ELF-1 (cell line): ENCODE measurements around the gene GNG3.
"Not testable (repeated sequence)": the region's sequence is repeated elsewhere in the genome, so short reads cannot be mapped to it uniquely, and the experiment has no call there.

Source experiments
- DNase-seq: peaks from one replicate; pipeline ENCODE4 v3.0.0-alpha.2; 2016; ENCODE audit warnings: low read depth, low spot score

The GNG3 gene

DNA sequence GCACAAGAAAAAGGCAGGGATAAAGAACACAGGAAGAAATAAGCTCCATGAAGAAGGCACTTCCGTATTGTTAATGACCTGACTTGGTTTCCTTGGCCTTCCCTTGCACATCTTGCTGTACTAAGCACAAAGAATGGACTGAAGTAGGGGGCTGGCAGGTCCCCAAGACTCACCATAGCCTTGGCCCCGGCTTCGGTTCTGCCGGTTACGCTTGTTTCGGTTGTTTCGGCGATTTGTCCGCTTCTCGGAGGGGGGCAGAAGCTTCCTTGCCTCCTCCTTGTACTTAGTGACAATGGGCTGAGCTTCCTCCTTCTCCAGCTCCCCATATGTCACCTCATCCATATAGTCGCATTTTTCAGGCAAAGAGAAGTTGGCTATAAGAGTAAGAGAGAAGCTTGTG is 9.3 kb downstream of the GNG3 start:
- no peak for DNase-seq

DNA sequence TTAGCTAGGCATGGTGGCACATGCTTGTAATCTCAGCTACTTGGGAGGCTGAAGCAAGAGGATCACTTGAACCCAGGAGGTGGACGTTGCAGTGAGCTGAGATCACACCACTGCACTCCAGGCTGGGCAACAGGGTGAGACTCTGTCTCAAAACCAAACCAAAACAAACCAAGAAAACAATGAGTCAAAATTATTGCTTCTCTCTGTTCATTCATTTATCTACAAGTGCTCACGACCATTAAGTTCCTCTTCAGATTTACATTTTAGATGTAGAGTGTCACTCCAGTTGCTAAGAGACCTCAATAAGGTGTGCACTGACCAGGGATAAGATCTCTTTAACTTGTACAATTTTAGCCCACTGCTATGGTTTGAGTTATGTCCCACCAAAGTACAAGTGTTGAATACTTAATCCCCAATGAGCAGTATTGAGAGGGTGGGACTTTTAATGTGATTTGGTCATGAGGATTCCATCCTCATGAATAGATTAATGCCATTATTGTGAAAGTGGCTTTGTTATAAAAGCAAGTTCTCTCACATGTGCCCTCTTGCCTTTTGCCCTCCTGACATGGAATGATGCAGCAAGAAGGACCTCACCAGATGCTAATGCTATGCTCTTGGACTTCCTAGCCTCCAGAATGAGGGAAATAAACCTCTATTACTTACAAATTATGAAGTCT is 12.0 kb downstream of the GNG3 start:
- no peak for DNase-seq

DNA sequence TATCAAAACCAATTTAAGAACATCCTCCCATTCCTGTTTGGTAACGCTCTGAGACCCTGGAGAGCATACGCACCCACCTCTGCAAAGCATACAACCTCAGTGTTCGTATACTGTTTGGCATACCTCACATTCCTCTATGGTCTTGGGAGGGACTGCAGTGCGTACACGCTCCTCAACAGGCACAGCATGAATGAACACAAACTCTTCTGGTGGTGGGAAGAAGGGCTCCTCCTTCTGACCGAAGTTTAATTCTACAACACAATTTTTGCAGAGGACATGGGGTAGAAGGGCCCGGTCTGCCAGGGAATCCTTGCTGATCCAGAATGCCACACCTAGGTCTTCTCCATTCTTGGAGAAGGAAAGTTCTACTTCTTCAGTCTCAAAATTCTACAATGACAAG is 14.5 kb downstream of the GNG3 start:
- peak; percentile 73 for DNase-seq

DNA sequence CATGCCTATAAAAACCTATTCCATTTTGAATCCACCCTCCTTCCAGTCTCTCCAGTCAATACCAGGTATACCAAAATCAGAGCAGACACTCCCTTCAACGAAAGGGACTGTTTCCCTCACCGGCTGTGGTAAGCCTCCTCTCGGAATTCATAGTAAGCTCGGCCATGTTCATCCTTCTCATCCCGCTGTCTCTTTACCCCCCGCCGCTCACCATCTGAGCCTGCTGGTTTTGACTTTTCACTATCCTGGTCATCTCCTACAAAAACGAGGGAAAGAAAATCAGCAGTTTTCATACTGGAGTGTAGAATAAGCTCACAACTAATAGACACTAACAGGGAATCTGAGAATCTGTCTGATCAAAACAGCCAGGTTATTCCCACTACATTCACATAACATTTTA is 16.7 kb downstream of the GNG3 start:
- DNase-seq = no peak

DNA sequence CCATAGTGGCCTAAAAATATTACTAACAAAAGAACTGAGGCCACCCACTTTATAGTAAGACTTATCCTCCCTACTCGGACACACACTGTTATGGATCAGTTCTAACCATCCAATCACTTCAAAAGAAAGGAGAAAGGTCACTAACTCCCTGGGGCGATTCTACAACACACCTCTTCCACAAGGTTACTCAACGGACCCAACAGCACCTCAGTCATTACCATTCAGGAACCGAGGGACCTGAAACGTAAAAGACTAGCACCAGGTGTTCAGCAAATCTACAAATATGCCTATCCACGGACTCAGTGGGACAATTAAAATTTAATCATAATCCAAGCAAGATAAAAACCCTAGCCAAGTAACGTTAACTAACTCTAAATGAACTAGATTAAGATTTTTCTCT is 18.2 kb downstream of the GNG3 start:
- peak; percentile 53 for DNase-seq

DNA sequence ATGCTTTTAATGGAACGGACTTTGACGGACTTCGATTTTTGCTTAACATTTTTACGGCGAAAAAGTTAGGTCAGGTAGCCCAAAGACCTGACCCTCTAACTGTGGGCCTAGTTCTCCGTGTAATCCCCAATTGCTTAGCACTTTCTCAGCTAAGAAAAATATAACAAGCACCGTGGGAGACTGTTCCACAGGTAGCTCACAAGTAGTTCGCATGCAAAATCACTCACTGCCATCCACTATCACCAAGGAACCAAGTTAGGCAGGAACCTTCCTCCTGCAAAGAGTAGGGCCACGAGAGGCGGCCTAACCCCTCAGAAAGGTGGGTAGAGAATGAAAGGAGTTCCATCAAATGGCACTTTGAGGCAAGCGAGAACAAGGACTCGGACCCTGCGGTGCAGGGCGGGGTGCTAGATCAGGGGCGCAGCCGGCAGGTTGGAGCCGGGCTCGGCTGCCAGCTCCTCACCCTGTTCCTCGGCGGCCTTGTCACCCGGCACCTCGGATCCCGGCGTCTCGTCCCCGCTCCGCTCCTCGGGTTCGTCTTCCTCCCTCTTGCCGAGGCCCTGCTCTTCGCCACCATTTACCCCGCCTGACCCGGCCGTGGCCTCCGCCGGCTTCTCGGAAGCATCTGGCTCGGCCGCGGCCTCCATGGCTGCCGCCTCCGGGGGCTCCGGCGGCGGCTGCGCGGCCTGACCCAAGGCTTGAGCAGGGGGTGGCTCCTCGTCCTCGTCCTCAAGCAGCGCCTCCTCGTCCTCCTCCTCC is 18.9 kb downstream of the GNG3 start:
- DNase-seq = peak; percentile 36

DNA sequence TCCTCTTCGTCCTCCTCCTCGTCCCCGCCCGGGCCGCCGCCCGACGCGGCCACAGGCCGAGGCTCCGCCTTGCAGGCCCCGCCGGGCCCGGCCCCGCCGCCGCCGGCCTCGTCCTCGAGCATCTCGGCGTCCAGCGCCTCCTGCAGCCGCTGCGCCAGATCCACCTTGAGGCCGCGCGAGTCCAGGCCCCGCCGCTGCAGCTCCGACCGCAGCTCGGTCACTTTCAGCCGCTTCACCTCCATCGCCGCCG is 19.4 kb downstream of the GNG3 start:
- no peak for DNase-seq

DNA sequence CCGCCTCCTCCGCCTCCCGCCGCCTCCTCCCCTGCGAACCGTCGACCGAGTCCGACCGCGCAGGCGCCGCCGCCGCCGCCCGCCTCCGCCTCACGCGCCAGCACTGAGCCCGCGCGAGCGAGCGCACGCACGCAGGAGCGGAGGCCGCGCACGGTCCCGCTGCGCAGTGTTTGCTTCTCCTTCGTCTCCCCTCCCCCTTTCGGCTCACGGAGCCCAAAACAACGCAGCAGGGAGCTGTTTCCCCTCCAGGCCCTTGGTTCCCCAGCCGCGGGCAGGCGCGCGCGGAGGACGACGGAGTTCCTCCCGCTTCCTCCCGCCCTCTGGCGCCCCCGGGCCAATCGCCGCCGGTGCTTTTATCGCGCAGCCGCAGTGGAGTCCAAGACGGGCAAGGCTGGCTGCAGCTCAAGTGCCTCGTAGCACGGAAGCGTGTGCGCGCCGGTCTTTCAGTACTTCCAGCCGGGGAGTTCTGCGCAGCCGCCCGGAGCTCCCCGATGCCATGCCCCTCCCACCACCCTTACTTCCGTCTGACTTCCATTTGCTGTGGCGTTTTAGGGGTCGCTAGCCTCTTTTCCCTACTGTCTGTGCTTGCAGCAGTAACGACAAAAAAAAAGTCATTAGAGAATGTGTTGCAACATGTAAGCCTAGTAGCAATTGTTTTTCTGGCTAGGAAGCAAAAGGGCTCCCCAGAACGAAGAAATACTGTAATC is 19.8 kb downstream of the GNG3 start, which contains the start of gene HNRNPUL2:
Gene HNRNPUL2, minus strand, starts transcription at position 293 of the 707 bp plus-strand sequence. CDS start 301 bp downstream, outside the sequence.
- peak; percentile 99 for DNase-seq

DNA sequence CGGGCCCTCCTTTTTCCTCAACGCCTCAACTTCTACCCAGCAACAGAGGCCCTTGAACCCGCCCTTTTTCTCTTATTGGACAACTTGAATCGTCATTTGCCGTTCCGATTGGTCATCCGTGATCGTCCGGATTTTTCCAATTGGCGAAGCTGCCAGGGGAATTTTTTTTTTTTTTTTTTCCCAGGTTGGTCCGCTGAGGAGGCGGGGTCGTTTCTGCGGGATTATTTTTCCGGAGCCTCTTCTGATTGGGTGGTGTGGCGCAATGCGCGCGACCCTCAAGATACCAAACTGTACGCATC is 20.3 kb downstream of the GNG3 start:
- peak; percentile 99 for DNase-seq

DNA sequence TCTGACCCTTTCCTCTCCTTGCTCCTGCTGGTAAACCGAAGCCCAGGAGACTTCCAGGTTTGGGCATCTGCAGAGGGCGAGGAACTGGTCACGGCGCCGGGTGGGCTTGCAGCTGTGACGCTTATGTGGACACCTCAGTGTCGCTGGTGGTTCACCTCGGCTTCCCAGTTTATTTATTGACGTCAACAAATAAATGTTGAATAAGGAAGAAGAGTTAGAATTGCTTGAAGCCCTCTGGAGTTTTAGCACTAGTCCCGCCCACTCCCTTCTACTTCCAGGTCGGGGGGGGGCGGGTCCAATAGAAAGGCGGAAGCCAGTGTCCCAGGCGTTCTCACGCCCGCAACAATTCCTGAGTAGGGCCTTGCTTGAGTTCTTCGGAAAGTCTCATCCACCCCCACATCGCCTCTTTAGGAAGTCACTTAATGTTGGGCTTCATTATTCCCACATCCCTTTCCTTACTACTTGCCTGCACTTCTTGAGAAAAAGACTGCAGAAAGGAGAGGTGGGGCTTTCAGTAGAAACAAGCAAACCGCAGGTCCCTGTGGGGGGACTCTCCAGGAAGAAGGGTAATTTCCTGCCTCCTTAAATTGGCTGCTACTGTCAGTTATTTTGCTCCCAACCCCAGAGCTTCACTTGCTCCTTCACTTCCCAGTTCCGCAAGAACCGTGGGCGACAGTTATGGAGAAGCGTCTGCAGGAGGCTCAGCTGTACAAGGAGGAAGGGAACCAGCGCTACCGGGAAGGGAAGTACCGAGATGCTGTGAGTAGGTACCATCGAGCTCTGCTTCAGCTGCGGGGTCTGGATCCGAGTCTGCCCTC is 20.9 kb downstream of the GNG3 start, which contains the start of gene TTC9C:
Gene TTC9C, plus strand, starts transcription at position 316 of the 818 bp plus-strand sequence. Its CDS starts 363 bp downstream, at position 679.
- DNase-seq = peak; percentile 91

DNA sequence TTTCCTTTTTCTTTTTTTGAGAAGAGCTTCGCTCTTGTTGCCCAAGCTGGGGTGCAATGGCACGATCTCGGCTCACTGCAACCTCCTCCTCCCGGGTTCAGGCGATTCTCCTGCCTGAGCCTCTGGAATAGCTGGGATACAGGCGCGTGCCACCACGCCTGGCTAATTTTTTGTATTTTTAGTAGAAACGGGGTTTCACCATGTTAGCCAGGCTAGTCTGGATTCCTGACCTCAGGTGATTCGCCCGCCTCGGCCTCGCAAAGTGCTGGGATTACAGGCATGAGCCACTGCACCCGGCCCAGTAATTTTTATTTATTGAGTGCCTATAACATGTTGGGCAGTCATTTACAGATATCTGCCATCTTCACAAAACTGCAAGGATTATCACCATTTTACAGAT is 22.6 kb downstream of the GNG3 start:
- not testable (repeated sequence) for DNase-seq

DNA sequence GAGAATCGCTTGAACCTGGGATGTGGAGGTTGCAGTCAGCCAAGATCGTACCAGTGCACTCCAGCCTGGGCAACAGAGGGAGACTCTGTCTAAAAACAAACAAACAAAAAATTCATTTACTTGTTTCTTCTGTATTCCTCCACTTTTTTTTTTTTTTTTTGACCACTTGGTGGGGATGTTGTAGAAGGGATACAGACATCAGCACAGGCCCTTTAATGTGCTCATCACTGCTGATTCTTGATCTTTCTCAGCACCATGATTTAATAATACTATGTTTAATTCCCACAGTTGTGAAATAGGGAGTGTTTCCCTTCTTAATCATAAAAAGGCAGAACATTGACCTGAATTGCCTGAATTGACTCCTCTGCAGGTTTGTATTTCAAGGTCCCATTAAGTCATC is 25.4 kb downstream of the GNG3 start:
- DNase-seq = no peak

DNA sequence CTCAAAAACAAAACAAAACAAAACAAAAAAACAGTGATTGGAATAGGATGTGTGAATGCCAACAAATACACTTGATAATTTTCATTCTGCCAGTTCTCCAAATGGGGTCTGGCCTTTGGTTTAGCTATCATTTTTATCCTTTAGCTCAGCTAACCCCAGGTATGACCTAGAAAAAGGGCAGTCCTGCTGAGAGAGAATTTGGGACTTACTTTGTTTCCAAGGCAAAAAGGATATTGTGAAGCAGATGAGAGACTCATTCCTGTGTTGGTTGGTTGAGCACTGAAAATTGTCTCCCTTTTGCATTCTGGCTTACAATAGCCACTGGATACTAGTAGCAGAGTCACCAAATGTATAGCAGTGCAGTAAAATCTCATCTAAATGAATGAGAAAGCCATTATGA is 29.7 kb downstream of the GNG3 start:
- DNase-seq = no peak

DNA sequence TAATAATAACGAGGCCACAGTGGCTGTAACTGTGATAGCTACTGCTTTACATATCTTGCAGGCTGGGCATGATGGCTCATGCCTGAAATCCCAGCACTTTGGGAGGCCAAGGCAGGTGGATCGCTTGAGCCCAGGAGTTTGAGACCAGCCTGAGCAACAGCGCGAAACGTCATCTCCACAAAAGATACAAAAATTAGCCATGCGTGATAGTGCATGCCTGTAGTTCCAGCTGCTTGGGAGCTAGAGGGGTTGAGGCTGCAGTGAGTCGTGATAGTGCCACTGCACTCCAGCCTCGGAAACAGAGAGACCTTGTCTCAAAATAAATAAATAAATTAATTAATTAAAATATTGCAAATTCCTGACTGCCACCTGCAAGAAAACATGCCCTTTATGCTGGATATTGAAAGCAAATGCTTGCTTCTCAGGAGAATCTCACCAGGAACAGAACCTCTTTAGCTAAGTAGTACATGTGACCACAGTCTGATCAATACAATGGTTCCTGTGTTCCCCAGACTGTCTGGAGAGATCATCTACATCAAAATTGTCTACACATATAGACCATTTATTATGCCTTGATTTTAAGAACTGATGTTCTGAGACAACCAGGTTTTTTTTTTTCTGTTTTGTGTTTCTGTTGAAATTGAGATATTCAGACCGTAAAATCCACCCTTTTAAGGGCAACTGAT is 40.1 kb downstream of the GNG3 start:
- DNase-seq = no peak

DNA sequence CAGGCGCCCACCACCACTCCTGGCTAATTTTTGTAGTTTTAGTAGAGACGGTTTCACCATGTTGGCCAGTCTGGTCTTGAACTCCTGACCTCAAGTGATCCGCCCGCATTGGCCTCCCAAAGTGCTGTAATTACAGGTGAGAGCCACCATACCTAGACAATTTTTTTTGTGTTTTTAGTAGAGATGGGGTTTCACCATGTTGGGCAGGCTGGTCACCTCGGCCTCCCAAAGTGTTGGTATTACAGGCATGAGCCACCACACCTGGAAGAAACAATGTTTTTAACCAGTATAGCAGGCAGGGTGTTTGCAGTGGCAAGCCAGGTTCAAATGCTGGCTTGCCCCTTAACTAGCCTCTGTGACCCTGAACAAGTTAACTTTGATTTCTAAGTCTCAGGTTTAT is 42.5 kb downstream of the GNG3 start:
- not testable (repeated sequence) for DNase-seq

DNA sequence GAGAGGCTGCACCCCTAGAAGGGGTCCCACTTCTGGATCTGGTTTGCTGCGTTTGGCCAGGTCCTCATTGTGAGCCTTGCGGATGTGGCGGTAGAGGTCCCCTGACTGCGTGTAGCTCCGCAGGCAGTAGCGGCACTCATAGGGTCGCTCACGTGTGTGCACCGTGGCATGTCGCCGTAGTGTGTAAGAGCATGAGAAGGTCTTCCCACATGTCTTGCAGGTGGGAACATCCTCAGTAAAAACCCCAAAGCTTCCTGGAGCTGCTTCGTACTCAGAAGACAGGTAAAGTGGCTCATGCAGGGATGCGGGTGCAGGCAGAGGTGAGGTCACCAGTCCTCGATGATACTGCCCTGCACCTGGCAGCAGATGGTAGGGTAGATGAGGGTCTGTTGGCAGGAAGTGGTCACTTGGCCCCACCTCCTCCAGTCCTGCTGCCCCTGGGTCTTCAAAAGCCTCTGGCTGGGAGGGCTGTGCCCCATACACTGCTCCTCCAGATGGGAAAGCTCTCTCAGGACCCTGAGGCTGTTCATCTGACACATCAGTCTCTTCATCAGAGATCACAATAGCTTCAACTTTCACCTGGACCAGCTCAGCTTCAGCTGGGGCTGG is 44.8 kb downstream of the GNG3 start:
- DNase-seq = no peak

DNA sequence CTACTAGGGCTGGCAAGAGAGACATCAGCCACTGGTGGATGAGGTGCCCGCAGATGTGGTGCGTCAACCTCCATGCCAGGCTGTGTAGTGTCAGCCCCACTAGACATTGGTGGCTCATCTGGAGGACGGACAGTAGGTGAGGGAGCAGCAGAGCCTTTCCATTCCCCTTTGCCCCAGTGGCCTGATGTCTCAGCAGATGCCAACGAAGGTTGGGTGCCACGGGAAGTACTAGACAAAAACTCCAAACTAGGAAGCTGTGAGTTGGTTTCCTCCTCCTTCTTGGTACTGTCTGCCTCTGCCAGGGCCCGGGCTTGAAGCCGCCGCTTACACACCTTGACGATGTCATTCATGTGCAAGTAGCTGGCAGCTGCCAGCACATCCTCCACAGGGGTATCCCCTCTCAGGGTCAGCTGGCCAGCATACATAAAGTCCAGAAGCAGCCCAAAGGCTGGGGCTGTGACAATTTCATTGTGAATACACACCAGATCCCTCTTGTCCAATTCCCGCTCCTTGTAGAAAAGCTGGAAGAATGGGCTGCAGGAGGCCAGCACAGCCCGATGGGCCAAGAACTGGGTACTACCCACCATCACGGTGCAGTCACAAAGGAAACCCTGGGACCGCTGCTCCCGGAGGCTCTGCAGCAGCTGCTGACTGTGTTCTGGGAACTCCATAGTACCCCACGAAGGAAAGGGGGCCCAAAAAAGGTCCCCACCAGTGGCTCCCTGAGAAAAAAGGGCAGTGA is 45.7 kb downstream of the GNG3 start:
- DNase-seq = no peak

DNA sequence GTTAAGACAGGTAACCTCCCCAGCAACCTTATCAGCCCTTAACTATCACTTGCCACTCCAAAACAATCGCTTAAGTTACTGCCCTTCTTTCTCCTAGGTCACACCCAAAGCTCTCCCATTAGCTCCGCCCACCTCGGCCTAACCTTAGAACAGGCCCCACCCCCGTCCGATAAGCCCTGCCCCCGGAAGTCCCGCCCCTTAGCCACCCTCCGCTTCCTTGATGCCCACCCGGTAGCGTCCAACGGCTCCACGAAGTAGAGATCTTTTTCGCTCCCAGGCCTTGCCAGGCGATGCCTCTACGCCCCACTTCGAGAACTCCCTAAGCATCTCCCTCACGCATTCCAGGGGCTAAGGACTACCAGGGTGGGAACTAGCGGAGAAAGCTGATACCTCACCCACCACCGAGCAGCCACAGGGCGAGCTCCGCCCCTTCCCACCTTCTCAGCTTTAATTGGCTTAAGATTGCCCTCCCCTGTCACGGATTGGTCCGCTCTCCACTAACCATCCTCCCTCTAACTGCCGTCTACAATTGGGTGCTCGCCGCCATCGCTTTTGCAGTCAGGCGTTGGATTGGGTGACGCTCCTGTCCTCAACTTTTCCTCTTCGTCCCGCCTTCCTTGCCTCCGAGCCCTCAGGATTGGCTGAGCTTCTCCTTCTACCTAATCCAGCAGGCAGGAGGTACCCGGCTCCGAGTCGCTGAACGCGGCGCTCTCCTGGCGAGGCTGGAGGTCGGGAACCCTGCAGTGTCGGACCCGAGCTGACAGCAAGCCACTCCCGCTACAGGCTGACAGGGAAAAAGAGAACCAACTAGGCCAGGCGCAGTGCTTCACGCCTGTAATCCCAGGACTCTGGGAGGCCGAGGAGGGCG is 46.5 kb downstream of the GNG3 start, which contains the start of gene ZBTB3:
Gene ZBTB3, minus strand, starts transcription at position 425 of the 868 bp plus-strand sequence. CDS start 496 bp downstream, outside the sequence.
- DNase-seq = peak; percentile 100

DNA sequence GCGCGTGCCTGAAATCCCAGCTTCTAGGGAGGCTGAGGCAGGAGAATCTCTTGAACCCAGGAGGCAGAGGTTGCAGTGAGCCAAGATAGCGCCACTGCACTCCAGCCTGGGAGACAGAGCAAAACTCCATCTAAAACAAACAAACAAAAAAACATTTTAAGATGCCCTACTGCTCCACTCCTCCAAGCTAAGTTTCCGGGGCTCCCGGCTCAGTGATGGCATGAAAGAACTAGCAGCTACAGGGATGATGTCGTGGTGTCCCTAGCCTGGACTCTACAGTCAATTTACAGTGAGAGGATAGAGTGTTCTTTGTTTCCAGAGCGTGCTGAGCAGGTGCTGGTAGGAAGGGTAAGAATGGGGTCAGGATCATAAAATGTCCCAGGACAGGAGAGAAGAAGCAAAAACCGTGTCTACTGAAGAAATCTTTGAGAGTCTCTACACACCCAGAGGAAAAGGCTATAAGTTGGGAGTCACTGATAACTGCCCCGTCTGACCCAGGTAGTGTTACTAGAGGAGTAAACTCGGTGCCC is 47.7 kb downstream of the GNG3 start:
- no peak for DNase-seq
